ENCODE results near the gene PATZ1. TPM values are rescaled to one million over a fixed set of nuclear protein-coding genes. Genes with fewer than 3 reads are reported as not detected.

The PATZ1 gene
- total and polyA plus RNA-seq, 9 of the 15 experiments (the other 6 are each of a cell fraction or from before 2014, with no cell fraction given): 0.63 to 7.8 (median 4.2) TPM

DNA sequence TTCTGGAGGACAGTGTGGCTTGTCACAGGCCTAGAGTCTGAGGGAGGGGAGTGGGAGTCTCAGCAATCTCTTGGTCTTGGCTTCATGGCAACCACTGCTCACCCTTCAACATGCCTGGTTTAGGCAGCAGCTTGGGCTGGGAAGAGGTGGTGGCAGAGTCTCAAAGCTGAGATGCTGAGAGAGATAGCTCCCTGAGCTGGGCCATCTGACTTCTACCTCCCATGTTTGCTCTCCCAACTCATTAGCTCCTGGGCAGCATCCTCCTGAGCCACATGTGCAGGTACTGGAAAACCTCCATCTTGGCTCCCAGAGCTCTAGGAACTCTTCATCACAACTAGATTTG, 66.8 kb downstream of the PATZ1 start:
- no TSS peak for BruUV-seq (replicated peaks)
- no peak for ATAC-seq

DNA sequence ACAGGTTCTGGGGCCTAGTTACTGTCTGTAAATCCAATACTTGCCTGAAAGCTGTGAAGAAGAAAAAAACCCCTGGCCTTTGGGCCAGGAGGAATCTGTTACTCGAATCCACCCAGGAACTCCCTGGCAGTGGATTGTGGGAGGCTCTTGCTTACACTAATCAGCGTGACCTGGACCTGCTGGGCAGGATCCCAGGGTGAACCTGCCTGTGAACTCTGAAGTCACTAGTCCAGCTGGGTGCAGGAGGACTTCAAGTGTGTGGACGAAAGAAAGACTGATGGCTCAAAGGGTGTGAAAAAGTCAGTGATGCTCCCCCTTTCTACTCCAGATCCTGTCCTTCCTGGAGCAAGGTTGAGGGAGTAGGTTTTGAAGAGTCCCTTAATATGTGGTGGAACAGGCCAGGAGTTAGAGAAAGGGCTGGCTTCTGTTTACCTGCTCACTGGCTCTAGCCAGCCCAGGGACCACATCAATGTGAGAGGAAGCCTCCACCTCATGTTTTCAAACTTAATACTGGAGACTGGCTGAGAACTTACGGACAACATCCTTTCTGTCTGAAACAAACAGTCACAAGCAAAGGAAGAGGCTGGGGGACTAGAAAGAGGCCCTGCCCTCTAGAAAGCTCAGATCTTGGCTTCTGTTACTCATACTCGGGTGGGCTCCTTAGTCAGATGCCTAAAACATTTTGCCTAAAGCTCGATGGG, 67.4 kb downstream of the PATZ1 start:
- H3K4me1 ChIP-seq (replicated peaks in 1 of 2; ENCODE audit: control insufficient read depth in 2 of 2, insufficient read depth in 2 of 2, low read length in 2 of 2): 0 out of 5 replicates have a peak, but pooled peaks cover 0 to 2% of the 10 kb centered on the region in 2 experiments
- no peak overlapping the region for H2AFZ ChIP-seq (ENCODE audit: low read depth, low read length)
- intact Hi-C loops (cut with micrococcal nuclease) (no loop called here), in situ Hi-C loops (cut with MboI) (no loop called here)
- no TSS peak for BruUV-seq (replicated peaks)
- H3K27me3 ChIP-seq (ENCODE audit: control insufficient read depth in 2 of 2, insufficient read depth in 2 of 2, low read length in 2 of 2): no peaks in the 10 kb centered on the region
- H4K20me1 ChIP-seq (replicated peaks; ENCODE audit: control insufficient read depth, insufficient read depth, low read length): no peaks in the 10 kb centered on the region
- H3K79me2 ChIP-seq (ENCODE audit: control insufficient read depth, insufficient read depth, low read length): no peaks in the 10 kb centered on the region
- no peak for FAIRE-seq
- no peak for DNase-seq (ENCODE audit: extremely low read depth in 1 of 4, low spot score in 3 of 4)
- TF ChIP-seq, protein P1, sequence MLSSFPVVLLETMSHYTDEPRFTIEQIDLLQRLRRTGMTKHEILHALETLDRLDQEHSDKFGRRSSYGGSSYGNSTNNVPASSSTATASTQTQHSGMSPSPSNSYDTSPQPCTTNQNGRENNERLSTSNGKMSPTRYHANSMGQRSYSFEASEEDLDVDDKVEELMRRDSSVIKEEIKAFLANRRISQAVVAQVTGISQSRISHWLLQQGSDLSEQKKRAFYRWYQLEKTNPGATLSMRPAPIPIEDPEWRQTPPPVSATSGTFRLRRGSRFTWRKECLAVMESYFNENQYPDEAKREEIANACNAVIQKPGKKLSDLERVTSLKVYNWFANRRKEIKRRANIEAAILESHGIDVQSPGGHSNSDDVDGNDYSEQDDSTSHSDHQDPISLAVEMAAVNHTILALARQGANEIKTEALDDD (IDR thresholded peaks at IDR 0.05): no peak
- TF ChIP-seq, protein P2, sequence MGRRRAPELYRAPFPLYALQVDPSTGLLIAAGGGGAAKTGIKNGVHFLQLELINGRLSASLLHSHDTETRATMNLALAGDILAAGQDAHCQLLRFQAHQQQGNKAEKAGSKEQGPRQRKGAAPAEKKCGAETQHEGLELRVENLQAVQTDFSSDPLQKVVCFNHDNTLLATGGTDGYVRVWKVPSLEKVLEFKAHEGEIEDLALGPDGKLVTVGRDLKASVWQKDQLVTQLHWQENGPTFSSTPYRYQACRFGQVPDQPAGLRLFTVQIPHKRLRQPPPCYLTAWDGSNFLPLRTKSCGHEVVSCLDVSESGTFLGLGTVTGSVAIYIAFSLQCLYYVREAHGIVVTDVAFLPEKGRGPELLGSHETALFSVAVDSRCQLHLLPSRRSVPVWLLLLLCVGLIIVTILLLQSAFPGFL (CRISPR knock-in tag; IDR thresholded peaks at IDR 0.05): no peak
- no peak overlapping the region for H3K27ac ChIP-seq (ENCODE audit: extremely low read depth, low read depth, low read length)
- H3K4me2 ChIP-seq (ENCODE audit: insufficient read depth, low read length): no peak overlapping the region
- ChIA-PET CTCF (ENCODE audit: low intra/inter-chr PET ratio) (no interaction called here), POLR2A (interaction anchor here (0.9 to 1.5 kb wide), 3 partner anchors 8 to 18 kb away, joined by 3 to 7 read pairs (median 4); no protein-coding TSS in a partner anchor)
- H3K9me1 ChIP-seq (ENCODE audit: control insufficient read depth, insufficient read depth, low read length): no peaks in the 10 kb centered on the region
- ATAC-seq: no peak
- no peak overlapping the region for H3K9ac ChIP-seq (ENCODE audit: insufficient read depth in 1 of 2, low read depth in 2 of 2, low read length in 2 of 2)
- H3K4me3 ChIP-seq: no peak overlapping the region
- H3K36me3 ChIP-seq (ENCODE audit: control insufficient read depth, insufficient read depth, low read length): peaks cover 14% of the 10 kb centered on the region; the same call in 2 of the 3 replicates
- WGBS (ENCODE audit: insufficient coverage, low coverage, missing lambda C conversion rate): 67% methylated on average over 4 of the region's 6 CpGs
- no peaks in the 10 kb centered on the region for H3K9me3 ChIP-seq (replicated peaks; ENCODE audit: control insufficient read depth, insufficient read depth, low read depth, low read length)

More for the DNA sequence above, 66.8 kb downstream of the PATZ1 start:
- H4K20me1 ChIP-seq (replicated peaks; ENCODE audit: control insufficient read depth, insufficient read depth, low read length): no peaks in the 10 kb centered on the region
- no peaks in the 10 kb centered on the region for H3K27me3 ChIP-seq (ENCODE audit: control insufficient read depth in 2 of 2, insufficient read depth in 2 of 2, low read length in 2 of 2)
- no peak overlapping the region for H2AFZ ChIP-seq (ENCODE audit: low read depth, low read length)
- no peak overlapping the region for H3K27ac ChIP-seq (ENCODE audit: extremely low read depth, low read depth, low read length)
- no peak for TF ChIP-seq ZNF586 (CRISPR knock-in tag; conservative IDR thresholded peaks at IDR 0.05)
- in situ Hi-C loops (cut with MboI) (no loop called here), intact Hi-C loops (cut with micrococcal nuclease) (no loop called here)
- FAIRE-seq (no peak), DNase-seq (ENCODE audit: extremely low read depth in 1 of 4, low spot score in 3 of 4) (no peak)
- no peak overlapping the region for H3K4me2 ChIP-seq (ENCODE audit: insufficient read depth, low read length)
- H3K4me1 ChIP-seq (replicated peaks in 1 of 2; ENCODE audit: control insufficient read depth in 2 of 2, insufficient read depth in 2 of 2, low read length in 2 of 2): peaks cover 0 to 2% of the 10 kb centered on the region in 2 experiments; a peak in 1 of 5 replicates
- H3K9ac ChIP-seq (ENCODE audit: insufficient read depth in 1 of 2, low read depth in 2 of 2, low read length in 2 of 2): no peak overlapping the region
- H3K9me3 ChIP-seq (replicated peaks; ENCODE audit: control insufficient read depth, insufficient read depth, low read depth, low read length): no peaks in the 10 kb centered on the region
- H3K79me2 ChIP-seq (ENCODE audit: control insufficient read depth, insufficient read depth, low read length): no peaks in the 10 kb centered on the region
- no peaks in the 10 kb centered on the region for H3K9me1 ChIP-seq (ENCODE audit: control insufficient read depth, insufficient read depth, low read length)
- peaks cover 12% of the 10 kb centered on the region; the same call in 2 of the 3 replicates for H3K36me3 ChIP-seq (ENCODE audit: control insufficient read depth, insufficient read depth, low read length)
- ChIA-PET CTCF (ENCODE audit: low intra/inter-chr PET ratio) (no interaction called here), POLR2A (interaction anchor here (0.6 to 1.5 kb wide), 4 partner anchors 9 to 425 kb away, joined by 3 to 7 read pairs (median 4); no protein-coding TSS in a partner anchor)
- no peak overlapping the region for H3K4me3 ChIP-seq

Measured in K562 (cell line).